C4-2B (cell line): ENCODE data around the gene SORCS2.

Experiments
- ZFX ChIP-seq: fragments of 450-650 bp; IDR thresholded peaks from 2 replicates; pipeline ENCODE4 v1.6.1; 2017
- TF ChIP-seq, protein P1 (sequence below): fragments of 450-650 bp; conservative IDR thresholded peaks from 2 replicates; pipeline ENCODE4 v1.5.1; 2017; ENCODE audit warnings: mild to moderate bottlenecking

GRCh38 chr4:7710576-7711306 lies 518.4 kb downstream of the SORCS2 start:
- TF ChIP-seq, protein P1, sequence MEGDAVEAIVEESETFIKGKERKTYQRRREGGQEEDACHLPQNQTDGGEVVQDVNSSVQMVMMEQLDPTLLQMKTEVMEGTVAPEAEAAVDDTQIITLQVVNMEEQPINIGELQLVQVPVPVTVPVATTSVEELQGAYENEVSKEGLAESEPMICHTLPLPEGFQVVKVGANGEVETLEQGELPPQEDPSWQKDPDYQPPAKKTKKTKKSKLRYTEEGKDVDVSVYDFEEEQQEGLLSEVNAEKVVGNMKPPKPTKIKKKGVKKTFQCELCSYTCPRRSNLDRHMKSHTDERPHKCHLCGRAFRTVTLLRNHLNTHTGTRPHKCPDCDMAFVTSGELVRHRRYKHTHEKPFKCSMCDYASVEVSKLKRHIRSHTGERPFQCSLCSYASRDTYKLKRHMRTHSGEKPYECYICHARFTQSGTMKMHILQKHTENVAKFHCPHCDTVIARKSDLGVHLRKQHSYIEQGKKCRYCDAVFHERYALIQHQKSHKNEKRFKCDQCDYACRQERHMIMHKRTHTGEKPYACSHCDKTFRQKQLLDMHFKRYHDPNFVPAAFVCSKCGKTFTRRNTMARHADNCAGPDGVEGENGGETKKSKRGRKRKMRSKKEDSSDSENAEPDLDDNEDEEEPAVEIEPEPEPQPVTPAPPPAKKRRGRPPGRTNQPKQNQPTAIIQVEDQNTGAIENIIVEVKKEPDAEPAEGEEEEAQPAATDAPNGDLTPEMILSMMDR, result no peak
- TF ChIP-seq ZFX, result no peak
